GM03348 (cell line): ENCODE measurements around the gene VDAC2.
A peak's percentile ranks its signal among the peaks of the same experiment; 100 is the strongest.
"Not testable (repeated sequence)": the region's sequence is repeated elsewhere in the genome, so short reads cannot be mapped to it uniquely, and the experiment has no call there.

Experiments
- DNase-seq: peaks from one replicate; pipeline ENCODE4 v3.0.0; 2012; ENCODE audit warnings: low spot score

VDAC2 gene

DNA sequence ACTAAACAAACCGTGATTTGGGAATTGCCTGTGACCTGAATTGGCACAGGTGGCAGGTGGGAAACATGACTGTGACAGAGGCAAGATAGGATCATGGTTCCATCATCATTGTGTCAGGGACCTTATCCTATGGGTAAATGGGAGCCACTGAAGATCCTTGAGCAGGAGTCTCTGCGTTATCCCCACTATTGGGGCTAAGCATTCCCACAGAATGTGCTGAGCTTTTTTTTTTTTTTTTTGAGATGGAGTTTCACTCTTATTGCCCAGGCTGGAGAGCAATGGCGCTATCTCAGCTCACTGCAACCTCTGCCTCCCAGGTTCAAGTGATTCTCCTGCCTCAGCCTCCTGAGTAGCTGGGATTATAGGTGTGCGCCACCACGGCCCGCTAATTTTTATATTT, 10.6 kb upstream of the VDAC2 start:
- not testable (repeated sequence) for DNase-seq

DNA sequence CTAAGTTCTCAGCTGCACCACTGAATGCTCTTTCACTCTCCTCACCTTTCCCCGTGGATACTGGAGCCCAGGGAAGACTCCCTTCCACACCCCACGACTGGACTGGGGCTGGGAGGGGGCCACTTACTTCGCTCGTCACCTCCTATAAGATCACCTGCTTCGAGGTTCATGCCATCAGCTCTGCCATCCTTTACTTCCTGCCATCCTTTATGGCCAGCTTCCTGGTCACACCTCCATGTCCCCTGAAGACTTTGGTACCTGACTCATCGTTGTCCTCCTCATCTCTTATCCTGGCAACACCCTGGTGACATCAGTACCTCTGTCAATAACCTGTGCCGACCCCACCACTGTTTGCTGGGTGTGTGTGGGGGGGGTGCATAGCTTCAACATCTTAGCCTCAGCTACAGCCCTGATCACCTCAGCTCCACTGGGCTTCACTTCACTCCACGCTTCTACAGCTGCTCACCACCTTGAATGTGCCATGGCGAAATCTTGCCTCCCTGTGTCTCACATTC, 8.7 kb upstream of the VDAC2 start:
- no peak for DNase-seq

DNA sequence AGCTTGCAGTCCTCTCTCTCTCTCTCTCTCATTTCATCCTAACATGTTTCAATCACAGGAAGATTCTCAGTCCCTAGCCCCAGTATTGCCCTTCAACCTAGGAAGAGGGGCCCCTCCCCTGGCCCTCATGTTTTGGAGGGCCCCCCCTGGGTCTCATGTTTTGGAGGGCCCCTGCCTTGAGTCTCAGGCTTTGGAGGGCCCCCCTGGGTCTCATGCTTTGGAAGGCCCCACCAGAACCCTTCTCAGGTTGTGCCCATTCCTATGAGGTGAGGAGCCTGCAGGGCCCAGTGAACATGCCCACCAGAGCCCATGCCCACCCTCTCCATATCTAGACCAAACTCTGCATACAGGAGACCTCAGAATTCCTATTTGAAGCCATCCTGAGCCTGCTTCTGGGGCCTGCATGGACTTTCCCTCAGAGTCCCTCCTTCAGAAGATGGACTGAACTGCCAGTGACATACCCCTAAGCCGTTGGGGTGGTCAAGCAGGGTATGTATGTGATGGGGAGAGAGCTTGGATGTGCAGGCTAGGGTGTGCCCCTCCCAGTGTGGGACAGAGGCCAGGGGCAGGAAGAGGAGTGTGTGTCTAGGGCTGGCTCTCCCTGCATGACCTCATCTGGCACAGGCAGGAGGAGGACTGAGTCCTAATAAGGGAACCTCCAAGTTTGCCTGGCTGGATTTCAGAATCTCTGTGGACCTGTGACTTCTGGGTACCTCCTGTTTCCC, 8.1 kb upstream of the VDAC2 start:
- peak; percentile 90 for DNase-seq

DNA sequence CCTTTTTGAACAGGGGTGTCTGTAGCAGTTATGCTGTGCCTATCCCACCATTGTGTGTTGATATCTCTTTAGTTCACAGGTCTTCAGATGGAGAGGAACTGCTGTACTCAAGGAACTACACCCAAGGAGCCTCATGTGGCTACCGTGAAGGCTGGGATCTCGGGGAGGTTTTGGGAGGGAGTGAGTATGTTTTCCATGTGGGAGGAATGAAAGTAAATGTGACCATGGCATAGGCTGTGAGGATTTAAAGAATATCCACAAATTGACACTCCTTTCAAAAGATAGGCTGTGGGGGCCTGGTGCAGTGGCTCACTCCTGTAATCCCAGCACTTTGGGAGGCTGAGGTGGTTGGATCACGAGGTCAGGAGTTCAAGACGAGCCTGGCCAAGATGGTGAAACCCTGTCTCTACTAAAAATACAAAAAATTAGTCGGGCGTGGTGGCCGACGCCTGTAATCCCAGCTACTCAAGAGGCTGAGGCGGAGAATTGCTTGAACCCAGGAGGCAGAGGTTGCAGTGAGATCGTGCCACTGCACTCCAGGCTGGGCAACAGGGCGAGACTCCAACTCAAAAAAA, 7.5 kb upstream of the VDAC2 start:
- not testable (repeated sequence) for DNase-seq

DNA sequence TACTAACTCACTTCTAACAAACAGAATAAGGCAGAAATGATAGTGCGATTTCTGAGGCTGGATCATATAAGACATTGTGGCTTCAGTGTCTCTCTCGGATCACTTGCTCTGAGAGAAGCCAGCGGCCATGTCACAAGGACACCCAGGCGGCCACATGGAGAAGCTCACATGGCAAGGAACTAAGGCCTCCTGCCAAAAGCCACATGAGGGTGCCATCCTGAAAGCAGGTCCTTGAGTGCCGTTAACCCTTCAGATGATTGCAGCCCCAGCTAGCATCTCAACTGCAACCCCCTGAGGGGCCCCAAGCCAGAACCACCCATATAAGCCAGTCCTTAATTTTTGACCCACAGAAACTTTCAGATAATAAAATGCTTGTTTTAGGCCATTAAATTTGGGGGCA, 6.9 kb upstream of the VDAC2 start:
- no peak for DNase-seq

DNA sequence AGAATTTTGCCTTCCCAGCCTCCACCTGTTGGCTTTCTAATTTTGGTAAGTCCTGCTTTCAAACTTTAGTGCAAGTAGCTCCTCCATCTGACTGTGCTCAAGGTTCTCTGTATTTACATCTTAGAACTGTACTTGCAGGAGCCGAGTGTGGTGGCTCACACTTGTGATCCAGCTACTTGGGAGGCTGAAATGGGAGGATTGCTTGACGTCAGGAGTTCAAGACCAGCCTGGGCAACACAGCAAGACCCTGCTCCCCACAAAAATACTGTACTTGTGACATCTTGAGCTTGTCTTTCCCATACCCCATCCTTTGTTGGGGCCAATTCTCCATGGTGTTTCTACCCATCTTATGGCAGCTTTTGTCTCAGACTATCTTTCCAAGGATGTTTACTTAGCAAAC, 4.7 kb upstream of the VDAC2 start:
- DNase-seq = no peak

DNA sequence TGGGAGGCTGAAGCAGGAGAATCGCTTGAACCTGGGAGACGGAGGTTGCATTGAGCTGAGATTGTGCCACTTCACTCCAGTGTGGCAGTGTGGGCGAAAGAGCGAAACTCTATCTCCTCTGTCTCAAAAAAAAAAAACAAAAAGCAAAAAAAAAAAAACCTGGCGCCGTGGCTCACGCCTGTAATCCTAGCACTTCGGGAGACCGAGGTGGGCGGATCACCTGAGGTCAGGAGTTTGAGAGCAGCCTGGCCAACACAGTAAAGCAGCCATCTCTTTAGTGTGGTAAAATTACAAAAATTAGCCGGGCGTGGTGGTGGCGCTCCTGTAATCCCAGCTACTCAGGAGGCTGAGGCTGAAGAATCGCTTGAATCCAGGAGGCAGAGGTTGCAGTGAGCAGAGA, 4.0 kb upstream of the VDAC2 start:
- not testable (repeated sequence) for DNase-seq

DNA sequence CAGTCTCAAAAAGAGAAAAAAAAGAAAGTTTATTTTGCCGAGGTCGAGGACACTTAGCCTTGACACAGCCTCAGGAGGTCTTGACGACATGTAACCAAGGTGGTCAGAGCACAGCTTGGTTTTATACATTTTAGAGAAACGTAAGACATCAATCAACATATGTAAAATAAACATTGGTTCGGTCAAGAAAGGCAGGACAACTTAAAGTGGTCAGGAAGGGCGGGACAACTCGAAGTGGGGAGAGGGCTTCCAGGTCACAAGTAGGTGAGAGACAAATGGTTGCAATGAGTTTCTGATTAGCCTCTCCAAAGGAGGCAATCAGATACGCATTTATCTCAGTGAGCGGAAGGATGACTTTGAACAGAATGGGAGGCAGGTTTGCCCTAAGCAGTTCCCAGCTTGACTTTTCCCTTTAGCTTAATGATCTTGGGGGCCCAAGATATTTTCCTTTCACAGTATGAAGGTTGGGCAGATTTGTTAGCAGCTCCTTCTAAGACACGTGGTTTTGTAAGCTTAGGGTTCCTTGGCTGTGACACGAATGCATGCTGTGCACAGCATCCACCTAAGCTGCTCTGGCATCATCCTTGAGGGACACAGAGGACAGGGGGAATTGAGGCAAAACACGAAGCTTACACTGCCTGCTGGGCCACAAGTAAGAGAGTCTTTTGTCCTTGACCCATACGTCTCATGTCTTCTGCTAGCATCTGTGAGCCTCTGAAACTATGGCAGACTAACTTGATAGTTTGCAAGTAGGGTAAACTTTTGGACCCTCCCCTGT, 3.3 kb upstream of the VDAC2 start:
- no peak for DNase-seq

DNA sequence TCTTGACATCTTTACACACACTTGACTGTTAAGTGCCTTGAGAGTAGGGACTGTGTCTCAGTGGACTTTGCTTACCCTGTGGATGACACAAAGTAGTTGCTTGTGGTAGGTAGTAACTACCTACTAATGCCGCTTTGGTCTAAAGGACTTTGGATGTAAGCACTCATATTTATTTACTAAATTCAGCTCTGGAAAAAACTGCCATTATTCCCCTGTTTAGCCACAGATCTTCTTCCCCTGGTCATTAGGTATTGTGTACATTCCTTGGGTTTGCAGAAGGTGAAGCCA, 2.8 kb upstream of the VDAC2 start:
- DNase-seq = no peak

DNA sequence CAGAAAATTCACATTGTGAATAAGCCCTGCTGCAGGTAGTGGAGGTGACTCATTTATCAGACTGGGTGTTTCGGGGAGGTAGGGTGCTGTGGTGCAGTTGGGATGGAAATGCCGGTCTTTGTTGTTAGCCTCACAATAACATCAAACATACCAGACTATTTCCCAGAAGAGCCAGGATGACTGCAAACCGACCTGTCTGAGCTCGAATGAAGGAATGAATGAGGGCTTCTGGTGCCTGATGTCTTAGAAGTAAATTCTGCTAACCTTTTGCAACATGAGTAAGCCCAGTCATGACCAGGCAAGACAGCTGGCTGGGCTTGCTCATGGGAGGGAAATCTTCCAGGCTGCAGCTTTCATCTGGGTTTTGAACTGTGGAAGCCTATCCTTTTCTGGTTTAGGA, 2.4 kb upstream of the VDAC2 start:
- peak; percentile 60 for DNase-seq

DNA sequence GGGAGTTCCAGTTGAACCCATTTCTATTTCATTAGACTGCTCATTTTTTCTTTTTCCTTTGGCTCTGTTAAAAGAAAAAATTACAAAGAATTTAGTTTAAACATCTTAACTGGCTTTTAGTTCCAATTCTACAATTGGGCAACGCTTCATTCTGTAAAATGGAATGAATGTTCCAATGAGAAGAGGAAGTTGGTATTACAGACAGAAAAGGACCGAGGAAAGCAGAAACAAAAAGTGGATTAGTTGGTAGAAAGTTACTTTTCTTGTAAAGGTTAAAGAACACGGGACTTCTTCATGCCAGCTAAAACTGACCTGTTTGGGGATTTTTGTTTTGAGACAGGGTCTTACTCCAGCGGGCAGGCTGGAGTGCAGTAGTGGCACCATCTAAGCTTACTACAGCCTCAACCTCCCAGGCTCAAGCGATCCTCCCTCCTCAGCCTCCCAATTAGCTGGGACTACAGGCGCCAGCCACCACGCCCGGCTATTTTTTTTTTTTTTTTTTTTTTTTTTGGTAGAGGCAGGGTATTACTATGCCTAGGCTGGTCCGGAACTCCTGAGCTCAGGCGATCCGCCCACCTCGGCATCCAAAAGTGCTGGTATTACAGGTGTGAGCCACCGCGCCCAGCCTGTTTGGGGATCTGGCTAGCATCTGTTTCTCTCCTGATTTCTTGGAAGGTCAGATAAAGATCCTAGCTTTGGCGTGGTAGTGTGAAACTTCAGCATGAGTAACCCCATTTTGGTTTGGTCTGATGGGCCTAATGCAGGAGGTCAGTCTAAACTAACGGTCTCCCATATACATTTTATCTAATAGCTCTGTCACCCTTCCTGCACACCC, 1.3 kb upstream of the VDAC2 start:
- no peak for DNase-seq

DNA sequence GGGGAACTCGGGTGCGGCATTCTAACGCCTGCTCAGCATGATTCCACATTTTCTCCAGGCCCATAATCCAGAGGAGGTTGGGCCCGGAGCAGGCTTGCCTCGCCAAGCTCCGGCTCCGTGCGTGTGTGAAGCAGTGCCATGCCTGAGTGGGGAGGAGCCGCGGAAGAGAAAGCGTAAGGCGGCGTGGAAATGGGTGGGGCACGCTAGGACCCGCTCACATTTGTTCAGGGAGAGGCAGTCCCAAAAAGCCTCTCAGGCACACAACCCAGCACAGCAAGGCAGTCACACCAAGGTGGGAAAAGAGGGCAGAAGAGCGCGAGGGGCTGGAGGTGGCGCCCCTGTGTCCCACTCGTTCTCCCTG, 695 bp upstream of the VDAC2 start:
- peak; percentile 87 for DNase-seq

DNA sequence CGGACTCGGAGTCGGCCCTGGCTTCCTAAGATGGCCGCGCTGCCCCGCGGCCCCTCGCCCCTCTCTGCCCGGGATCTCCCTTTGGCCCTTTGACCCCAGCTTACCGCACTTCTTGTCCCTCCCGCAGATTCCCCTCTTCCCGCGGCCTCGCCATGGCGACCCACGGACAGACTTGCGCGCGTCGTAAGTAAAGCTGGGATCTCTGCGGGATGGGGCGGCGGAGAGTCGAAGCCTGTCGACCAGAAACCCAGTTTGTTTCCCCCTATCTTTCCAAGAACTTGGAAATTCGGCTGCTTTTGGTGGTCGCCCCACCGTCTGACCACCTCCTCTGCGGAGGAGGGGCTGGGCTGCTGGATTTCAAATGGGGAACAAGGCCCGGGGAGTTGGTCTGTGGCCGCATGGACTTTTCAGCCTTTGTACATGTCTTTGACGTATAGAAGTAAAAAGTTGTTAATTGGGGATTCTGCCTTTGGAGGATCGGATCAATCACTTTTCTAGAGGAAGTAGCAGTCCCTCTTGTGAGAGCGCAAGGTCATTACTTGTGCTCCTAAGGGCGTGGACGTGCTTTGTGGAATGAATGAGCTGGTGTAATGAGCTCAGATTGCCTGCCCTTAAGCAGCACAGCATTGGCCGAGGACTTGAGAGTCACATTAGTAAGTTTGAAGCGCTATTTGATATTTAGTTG, 553 bp downstream of the VDAC2 start:
- peak; percentile 60 for DNase-seq

DNA sequence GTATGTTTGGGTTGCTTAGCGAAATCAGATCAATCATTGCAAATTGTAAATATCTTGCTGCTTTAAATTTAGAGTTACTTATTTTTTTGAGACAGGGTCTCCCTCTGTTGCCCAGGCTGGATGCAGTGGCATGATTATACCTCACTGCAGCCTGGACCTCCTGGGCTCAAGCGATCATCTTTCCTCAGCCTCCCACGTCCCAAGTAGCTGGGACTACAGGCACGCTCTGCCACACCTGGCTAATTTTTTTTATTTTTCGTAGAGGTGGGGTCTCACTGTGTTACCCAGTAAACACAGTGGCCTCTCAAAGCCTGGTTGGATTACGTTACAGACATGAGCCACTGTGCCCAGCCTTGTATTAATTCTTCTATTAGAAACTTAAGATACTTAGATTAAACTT, 1.7 kb downstream of the VDAC2 start:
- no peak for DNase-seq

DNA sequence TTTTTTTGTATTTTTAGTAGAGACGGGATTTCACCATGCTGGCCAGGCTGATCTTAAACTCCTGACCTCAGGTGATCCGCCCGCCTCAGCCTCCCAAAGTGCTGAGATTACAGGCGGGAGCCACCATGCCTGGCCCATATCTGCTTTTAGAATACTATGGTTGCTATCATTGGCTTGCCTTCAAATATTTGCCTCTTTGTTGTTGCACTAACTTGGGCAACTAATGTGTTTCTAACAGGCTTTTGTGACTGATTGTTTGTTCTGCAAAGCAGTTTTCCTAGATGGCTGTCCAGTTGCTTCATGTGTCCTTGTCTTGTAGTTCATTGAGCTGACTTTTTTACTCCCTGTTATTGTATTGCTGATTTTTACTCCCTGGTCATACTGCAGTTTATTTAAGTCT, 9.7 kb downstream of the VDAC2 start:
- no peak for DNase-seq

DNA sequence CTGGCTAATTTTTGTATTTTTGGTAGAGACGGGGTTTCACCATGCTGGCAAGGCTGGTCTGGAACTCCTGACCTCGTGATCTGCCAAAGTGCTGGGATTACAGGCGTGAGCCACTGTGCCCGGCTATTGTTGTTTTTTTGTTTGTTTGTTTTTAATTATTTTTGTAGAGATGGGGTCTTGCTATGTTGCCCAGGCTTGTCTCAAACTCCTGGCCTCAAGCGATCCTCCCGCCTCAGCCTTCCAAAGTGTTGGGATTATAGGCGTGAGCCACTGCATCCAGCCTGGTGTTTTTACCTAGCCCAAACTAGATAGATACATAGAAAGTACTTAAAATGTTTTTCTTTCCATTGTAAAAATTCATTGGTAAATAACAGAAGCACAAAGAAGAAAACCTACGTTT, 10.9 kb downstream of the VDAC2 start:
- DNase-seq = not testable (repeated sequence)

DNA sequence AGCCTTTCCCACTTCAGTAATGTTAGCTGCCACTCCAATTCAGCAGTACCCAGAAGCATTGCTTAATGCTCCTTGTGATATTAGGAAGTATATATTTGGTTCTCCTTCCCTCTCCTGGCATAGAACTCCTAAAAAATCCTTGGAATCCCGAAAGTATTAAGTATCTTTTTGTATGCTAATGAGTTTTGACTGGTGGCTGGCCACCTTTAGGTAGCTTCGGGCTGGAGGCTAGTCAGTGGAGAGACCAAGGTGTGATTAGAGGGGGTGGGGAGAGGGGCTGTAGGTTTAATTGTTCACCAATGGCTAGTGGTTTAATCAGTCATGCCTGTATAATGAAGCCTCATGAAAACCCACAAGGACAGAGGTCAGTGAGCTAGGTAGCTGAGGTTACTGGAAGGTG, 12.9 kb downstream of the VDAC2 start:
- DNase-seq = no peak

DNA sequence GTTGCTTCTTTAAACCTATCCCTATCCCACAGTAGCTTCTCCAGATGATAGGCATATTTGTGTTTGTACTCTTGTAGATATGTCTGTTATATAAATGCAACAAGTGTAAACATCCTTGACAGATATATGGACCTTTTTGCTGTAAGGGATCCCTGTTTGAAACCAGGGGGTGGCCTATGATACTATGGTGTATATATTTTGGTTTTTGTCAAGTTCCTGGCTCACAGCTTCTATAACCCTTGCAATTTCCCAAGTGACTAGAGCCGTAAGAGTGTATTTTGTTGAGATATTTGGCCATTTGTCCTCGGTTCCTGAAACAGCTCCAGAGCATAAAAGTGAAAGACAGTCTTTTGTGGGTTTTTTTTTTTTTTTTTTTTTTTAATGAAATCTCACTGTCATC, 15.5 kb downstream of the VDAC2 start:
- no peak for DNase-seq

DNA sequence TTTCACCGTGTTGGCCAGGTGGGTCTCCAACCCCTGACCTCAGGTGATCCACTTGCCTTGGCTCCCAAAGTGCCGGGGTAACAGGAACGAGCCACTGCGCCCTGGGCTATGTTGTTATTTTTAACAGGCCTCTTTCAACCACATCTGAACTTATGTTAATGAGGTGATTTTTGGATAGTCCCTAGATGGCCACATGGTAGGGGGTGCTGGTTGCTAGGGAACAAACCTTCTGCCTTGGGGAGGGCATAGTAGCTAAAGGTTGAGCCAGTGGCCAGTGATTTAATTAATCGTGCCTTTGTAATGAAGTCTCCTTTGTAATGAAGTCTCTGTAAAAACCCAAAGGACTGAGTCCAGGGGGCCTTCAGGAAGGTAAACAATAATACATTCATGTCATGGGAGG, 16.1 kb downstream of the VDAC2 start:
- DNase-seq = no peak

DNA sequence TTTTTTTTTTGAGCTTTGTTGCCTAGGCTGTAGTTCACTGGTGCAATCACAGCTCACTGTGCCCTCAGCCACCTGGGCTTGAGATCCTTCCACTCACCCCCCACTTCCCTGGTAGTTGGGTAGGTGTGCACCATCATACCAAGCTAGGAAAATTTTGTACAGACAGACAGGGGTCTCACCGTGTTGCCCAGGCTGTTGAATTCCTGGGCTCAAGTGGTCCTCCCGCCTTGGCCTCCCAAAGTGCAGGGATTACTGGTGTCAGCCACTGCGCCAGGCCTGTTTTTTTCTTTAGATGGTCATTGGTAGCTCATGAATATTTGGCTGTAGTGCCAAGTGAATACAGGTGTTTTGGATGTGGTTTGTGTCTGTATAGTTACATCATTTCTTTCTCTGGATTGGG, 17.7 kb downstream of the VDAC2 start:
- no peak for DNase-seq

DNA sequence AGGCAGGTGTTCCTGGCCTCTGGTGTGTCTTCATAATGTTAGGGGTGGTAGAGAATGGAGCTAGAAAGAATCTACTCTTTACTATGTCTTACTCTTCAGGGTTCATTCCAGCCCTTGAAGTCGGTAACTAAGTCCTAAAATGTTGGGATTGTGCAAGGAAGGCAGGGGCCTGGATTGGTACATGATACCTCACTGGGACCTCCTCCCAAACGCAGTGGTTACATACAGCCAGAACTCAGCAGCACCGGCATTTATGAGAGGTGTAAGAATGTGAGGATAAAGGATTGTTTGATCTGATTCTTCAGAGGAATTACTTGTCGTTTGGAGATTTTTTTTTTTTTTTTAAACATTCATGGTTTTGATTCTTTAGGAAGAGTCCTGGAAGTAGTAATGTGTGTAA, 18.2 kb downstream of the VDAC2 start:
- DNase-seq = no peak

DNA sequence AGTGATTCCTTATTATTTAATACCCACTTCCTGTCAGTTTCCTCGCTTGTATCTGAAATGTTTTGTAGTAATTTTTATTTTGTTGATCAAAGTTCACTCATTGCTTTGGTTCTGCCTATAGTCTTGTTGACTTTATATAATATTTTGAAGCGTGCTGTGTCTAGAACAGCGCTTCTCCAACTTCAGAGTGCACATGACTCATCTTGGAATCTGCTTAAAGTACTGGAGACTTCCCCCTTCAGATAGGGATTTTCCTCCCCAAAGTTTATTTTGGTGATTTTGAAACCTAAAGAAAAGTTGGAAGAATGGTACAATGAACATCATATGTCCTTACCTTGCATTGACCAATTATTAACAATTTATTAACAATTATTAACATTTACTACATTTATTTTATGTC, 19.4 kb downstream of the VDAC2 start:
- DNase-seq = no peak
